Tibial nerve (tissue), 4 donors: ENCODE data around the gene HSPG2. TPM values are rescaled to one million over a fixed set of nuclear protein-coding genes. Genes with fewer than 3 reads are reported as not detected.

Source experiments
- DNase-seq, 2 donors: peaks; one replicate each; pipeline ENCODE4 v3.0.0-alpha.2; 2019; ENCODE audit warnings: low spot score in 2 of 2
- H3K27ac ChIP-seq, 4 donors: fragments of 200-600 bp; sonication (generic) in 3 of 4; one replicate each; pipeline ENCODE4 v1.5.1; 2017 to 2019; ENCODE audit warnings: mild to moderate bottlenecking in 1 of 4
- H3K27me3 ChIP-seq, 2 donors: fragments of 200-600 bp; sonication (generic) in 1 of 2; one replicate each; pipeline versions ENCODE4 v1.5.1 to v1.6.0; 2017 to 2019
- H3K36me3 ChIP-seq, 3 donors: fragments of 200-600 bp; sonication (generic); one replicate each; pipeline ENCODE4 v1.5.1; 2018 to 2019
- H3K4me1 ChIP-seq, 4 donors: fragments of 200-600 bp; sonication (generic) in 3 of 4; one replicate each; pipeline ENCODE4 v1.5.1; 2017 to 2019
- H3K4me3 ChIP-seq, 4 donors: fragments of 200-600 bp; sonication (generic) in 3 of 4; one replicate each; pipeline ENCODE4 v1.5.1; 2017 to 2019; ENCODE audit warnings: mild to moderate bottlenecking in 1 of 4, moderate library complexity in 1 of 4
- H3K9me3 ChIP-seq, 4 donors: fragments of 200-600 bp; sonication (generic) in 3 of 4; one replicate each; pipeline ENCODE4 v1.5.1; 2017 to 2019
- EP300 ChIP-seq, 2 donors: sonication (generic); formaldehyde crosslinking; IDR thresholded peaks; one replicate each; pipeline ENCODE4 v1.6.1; 2017; ENCODE audit warnings: antibody characterized with exemption in 2 of 2, mild to moderate bottlenecking in 1 of 2
- POLR2A ChIP-seq, 2 donors: fragments of 450-650 bp; IDR thresholded peaks; one replicate each; pipeline ENCODE4 v1.6.1; 2017; ENCODE audit warnings: antibody characterized with exemption in 2 of 2, mild to moderate bottlenecking in 2 of 2, moderate library complexity in 2 of 2
- WGBS, 2 donors: methylation state at CpG; one replicate each; pipeline ENCODE4 v1.1.5; 2018; 5-methylcytosine and 5-hydroxymethylcytosine counted together
- total RNA-seq, 4 donors: library from RNA; depleted of rRNA; stranded (reverse); fragments of >200 nt; gene quantifications; one replicate each; pipeline ENCODE4 v1.1.0, GENCODE V29; 2016
- TF ChIP-seq, protein P1 (sequence below), 5 experiments: fragments of 200-600 bp in 3 of 5; fragments of 450-650 bp in 2 of 5; sonication (generic) in 3 of 5; IDR thresholded peaks; one replicate each; pipeline ENCODE4 v1.5.1; 2016 to 2019; ENCODE audit warnings: antibody characterized with exemption in 5 of 5, mild to moderate bottlenecking in 3 of 5, moderate library complexity in 2 of 5

HSPG2 gene
- total RNA-seq, 4 donors from 2014 or later = 292 to 486 (median 404) TPM

DNA sequence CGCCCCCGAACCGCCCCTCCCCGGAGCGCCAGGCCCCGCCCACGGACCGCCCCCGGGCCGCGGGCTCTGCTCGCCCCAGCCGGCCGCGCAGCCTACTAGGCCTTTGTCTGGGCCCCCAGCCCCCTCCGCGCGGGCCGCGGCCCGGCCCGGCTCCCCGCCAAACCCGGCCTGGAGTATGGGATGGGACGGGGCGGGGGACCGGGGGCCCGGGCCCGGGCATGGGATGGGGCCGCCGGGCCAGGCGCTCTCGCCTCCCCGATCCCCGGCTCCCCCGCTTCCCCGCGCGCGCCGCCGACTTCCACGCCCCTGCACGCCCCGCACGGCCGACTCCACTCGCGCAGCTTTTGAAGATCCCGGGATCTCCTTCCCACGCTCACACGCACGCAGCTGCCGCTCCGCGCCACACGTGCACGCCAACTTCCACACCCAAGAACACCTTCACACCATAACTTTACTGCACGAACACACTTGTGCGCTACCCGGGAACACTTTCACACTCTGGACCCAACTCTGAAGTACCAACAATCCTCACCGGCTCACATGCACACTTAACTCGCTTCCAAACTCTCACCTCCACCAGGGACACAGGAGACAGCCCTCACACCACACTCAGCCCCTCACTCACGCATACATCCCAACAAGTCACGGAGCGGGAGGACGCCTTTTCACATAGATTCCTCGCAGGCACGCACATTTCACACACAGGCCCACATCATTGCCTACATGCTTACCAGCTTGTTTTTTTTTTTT lies 437 bp upstream of the HSPG2 start:
- H3K36me3 ChIP-seq = no peaks in the 10 kb centered on the region
- no peaks in the 10 kb centered on the region for H3K27me3 ChIP-seq
- H3K27ac ChIP-seq = peak overlapping the region; percentile 80 to 94 (median 88)
- TF ChIP-seq POLR2A (IDR thresholded peaks at IDR 0.05) (peak; percentile 46 to 48), EP300 (IDR thresholded peaks at IDR 0.05) (peak in 1 of 2 donors; percentile 60)
- TF ChIP-seq, protein P1, sequence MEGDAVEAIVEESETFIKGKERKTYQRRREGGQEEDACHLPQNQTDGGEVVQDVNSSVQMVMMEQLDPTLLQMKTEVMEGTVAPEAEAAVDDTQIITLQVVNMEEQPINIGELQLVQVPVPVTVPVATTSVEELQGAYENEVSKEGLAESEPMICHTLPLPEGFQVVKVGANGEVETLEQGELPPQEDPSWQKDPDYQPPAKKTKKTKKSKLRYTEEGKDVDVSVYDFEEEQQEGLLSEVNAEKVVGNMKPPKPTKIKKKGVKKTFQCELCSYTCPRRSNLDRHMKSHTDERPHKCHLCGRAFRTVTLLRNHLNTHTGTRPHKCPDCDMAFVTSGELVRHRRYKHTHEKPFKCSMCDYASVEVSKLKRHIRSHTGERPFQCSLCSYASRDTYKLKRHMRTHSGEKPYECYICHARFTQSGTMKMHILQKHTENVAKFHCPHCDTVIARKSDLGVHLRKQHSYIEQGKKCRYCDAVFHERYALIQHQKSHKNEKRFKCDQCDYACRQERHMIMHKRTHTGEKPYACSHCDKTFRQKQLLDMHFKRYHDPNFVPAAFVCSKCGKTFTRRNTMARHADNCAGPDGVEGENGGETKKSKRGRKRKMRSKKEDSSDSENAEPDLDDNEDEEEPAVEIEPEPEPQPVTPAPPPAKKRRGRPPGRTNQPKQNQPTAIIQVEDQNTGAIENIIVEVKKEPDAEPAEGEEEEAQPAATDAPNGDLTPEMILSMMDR (IDR thresholded peaks at IDR 0.05) = peak in 2 of 5 experiments; percentile 32 to 35
- WGBS, 2 donors = 13 to 14% methylated on average over 16 to 27 of the region's 69 CpGs
- peaks cover 12 to 86% (median 64%) of the 10 kb centered on the region in 4 donors for H3K4me1 ChIP-seq
- peak overlapping the region; percentile 23 to 93 (median 45) for H3K4me3 ChIP-seq
- no peaks in the 10 kb centered on the region for H3K9me3 ChIP-seq
- peak; percentile 75 to 78 for DNase-seq

DNA sequence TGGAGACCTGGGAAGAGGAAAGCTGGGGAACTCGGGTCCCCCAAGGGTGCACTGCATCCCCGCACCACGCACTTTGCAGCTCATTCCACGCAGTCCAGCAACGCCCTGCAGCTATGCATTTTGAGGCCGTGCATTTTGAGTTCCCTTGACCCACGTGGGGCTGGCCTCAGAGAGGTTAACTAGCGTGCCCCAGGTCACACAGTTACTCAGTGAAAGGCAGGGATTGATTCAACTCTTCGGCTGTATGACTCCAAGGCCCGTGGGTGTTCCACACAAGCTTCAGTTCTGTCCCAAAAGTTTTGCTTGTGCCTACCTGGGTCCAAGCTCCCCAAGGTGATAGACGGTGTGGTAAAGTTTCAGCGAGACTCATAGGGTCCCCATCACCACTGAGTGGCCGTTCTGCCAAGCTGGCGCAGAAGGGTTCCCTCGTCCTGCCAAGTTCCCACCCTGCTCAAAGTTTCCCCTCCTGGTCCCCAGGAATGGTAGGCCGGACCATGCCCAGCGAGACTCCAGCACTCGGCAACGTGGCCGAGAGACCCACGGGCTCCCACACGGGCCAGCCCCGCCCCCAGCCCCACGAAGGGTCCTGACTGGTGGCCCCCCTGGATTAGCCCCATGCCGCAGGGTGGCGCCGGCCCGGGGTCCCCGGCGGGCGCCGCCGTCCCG lies 611 bp downstream of the HSPG2 start:
- no peak for DNase-seq
- H3K36me3 ChIP-seq = no peaks in the 10 kb centered on the region
- WGBS, 2 donors = 1 to 7% methylated on average over 24 to 31 of the region's 34 CpGs
- H3K4me3 ChIP-seq = peak overlapping the region; percentile 59 to 93 (median 81)
- TF ChIP-seq, protein P1 (IDR thresholded peaks at IDR 0.05) = no peak
- TF ChIP-seq POLR2A (IDR thresholded peaks at IDR 0.05) (no peak), EP300 (IDR thresholded peaks at IDR 0.05) (peak in 1 of 2 donors; percentile 23)
- H3K4me1 ChIP-seq = peaks cover 15 to 86% (median 68%) of the 10 kb centered on the region in 4 donors
- H3K9me3 ChIP-seq = no peaks in the 10 kb centered on the region
- H3K27ac ChIP-seq = peak overlapping the region; percentile 78 to 95 (median 91)
- no peaks in the 10 kb centered on the region for H3K27me3 ChIP-seq

DNA sequence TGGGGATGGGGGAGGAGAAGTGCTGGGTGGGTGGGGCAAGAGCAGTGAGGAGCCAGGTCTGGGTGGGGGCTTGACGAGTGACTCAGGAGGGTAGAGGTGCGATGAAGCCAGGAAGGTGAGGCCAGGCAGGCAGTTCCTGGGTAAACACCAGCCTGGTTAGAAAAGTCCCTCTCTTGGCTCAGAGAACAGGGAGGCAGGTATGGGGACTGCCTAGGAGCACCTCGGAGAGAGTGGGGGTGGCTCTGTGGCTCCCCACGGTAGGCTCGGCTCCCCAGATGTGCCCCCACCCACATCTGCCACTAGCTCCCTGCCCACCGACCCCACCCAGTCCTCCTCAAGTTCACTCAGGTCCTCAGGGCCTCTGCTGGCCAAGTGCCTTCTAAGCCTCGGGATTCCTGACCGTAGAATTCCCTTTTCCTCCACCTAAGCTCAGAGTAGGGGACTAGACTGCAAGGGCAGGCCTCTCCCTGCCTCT lies 1.2 kb downstream of the HSPG2 start:
- Histone ChIP-seq H3K4me1 (peaks cover 15 to 86% (median 67%) of the 10 kb centered on the region in 4 donors), H3K4me3 (peak overlapping the region; percentile 59 to 93 (median 81)), H3K27me3 (no peaks in the 10 kb centered on the region), H3K9me3 (no peaks in the 10 kb centered on the region), H3K36me3 (no peaks in the 10 kb centered on the region), H3K27ac (peak overlapping the region; percentile 78 to 95 (median 91))
- no peak for TF ChIP-seq EP300 (IDR thresholded peaks at IDR 0.05)
- TF ChIP-seq, protein P1 (IDR thresholded peaks at IDR 0.05) = no peak
- no peak for TF ChIP-seq POLR2A (IDR thresholded peaks at IDR 0.05)
- no peak for DNase-seq
- WGBS, 2 donors = 4 to 21% methylated on average over 3 to 6 of the region's 8 CpGs

DNA sequence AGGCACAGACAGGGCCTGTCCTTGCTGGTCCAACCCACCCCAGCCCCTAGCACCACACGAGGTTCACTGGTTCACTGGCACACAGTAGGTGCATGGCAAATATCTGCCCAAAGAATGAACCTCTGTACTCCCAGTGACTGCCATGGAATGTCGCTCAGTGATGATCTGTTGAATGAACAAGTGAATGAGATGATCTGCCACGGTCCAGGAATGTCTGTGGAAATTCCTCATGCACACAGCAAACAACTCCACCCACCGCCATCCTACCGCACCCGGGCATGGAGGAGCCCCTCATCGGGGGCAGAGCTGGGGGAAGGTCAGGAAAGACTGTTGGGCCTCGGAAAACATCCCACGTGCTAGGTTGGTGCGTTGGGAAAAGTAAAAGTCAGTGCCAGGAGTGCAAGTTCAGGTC lies 1.7 kb downstream of the HSPG2 start:
- Histone ChIP-seq H3K36me3 (no peaks in the 10 kb centered on the region), H3K4me1 (peaks cover 15 to 87% (median 69%) of the 10 kb centered on the region in 4 donors), H3K27me3 (no peaks in the 10 kb centered on the region), H3K27ac (peak overlapping the region; percentile 78 to 95 (median 91)), H3K4me3 (peak overlapping the region; percentile 59 to 93 (median 81)), H3K9me3 (no peaks in the 10 kb centered on the region)
- no peak for DNase-seq
- 10 to 13% methylated on average over 9 to 10 of the region's 10 CpGs for WGBS, 2 donors
- TF ChIP-seq EP300 (IDR thresholded peaks at IDR 0.05) = peak in 1 of 2 donors; percentile 52
- no peak for TF ChIP-seq POLR2A (IDR thresholded peaks at IDR 0.05)
- TF ChIP-seq, protein P1 (IDR thresholded peaks at IDR 0.05) = no peak
